Measurements from ENCODE around the gene MRPS5.
"Not testable (repeated sequence)": the region's sequence is repeated elsewhere in the genome, so short reads cannot be mapped to it uniquely, and the experiment has no call there.

Gene MRPS5

GRCh38 chr2:95038635-95039298, 82.8 kb downstream of the MRPS5 start:
- peaks cover 24% of the 10 kb centered on the region for H3K36me3 Mint-ChIP-seq
- H3K4me1 Mint-ChIP-seq (ENCODE audit: low read depth) = peaks cover 86% of the 10 kb centered on the region

GRCh38 chr2:95037841-95038585, 83.6 kb downstream of the MRPS5 start:
- H3K9me3 Mint-ChIP-seq (ENCODE audit: low read depth) = peaks cover 20% of the 10 kb centered on the region
- H3K27me3 Mint-ChIP-seq, H3K4me3 Mint-ChIP-seq: not testable (repeated sequence)
- H3K27ac Mint-ChIP-seq = peak overlapping the region; percentile 93
- H3K4me1 Mint-ChIP-seq (ENCODE audit: low read depth) = peaks cover 88% of the 10 kb centered on the region
- H3K36me3 Mint-ChIP-seq = peaks cover 24% of the 10 kb centered on the region

More at GRCh38 chr2:95038635-95039298, 82.8 kb downstream of the MRPS5 start:
- peak overlapping the region; percentile 93 for H3K27ac Mint-ChIP-seq
- peaks cover 20% of the 10 kb centered on the region for H3K9me3 Mint-ChIP-seq (ENCODE audit: low read depth)
- no peak overlapping the region for H3K4me3 Mint-ChIP-seq
- no peaks in the 10 kb centered on the region for H3K27me3 Mint-ChIP-seq

GRCh38 chr2:95037384-95037839, 84.2 kb downstream of the MRPS5 start:
- no peaks in the 10 kb centered on the region for H3K27me3 Mint-ChIP-seq
- H3K36me3 Mint-ChIP-seq = peaks cover 24% of the 10 kb centered on the region
- peak overlapping the region; percentile 36 for H3K4me3 Mint-ChIP-seq
- H3K4me1 Mint-ChIP-seq (ENCODE audit: low read depth) = peaks cover 84% of the 10 kb centered on the region
- H3K27ac Mint-ChIP-seq = peak overlapping the region; percentile 93
- H3K9me3 Mint-ChIP-seq (ENCODE audit: low read depth) = peaks cover 20% of the 10 kb centered on the region

GRCh38 chr2:95036596-95037383, 84.8 kb downstream of the MRPS5 start:
- peaks cover 20% of the 10 kb centered on the region for H3K9me3 Mint-ChIP-seq (ENCODE audit: low read depth)
- peaks cover 80% of the 10 kb centered on the region for H3K4me1 Mint-ChIP-seq (ENCODE audit: low read depth)
- H3K4me3 Mint-ChIP-seq = peak overlapping the region; percentile 43
- H3K36me3 Mint-ChIP-seq = peaks cover 24% of the 10 kb centered on the region
- H3K27me3 Mint-ChIP-seq = no peaks in the 10 kb centered on the region
- H3K27ac Mint-ChIP-seq = peak overlapping the region; percentile 93

All from activated naive CD8-positive, alpha-beta T cell (primary cell).